Stimulated activated CD4-positive, alpha-beta T cell treated with anti-CD3 and anti-CD28 coated beads, TNF-alpha, amount 100 ng/mL, for 24 hours (primary cell): ENCODE results near the gene OR9Q1.

Experiments used
- DNase-seq, 3 experiments: peaks; one replicate each; pipeline ENCODE4 v3.0.0-alpha.2; 2020; ENCODE audit warnings: low read depth in 3 of 3

OR9Q1 gene

GRCh38 chr11:58030653-58031052 lies 7.0 kb downstream of the OR9Q1 start, which contains the start of gene OR6Q1:
Gene OR6Q1, plus strand, starts transcription at chr11:58030953. Its CDS starts 0 bp downstream, at chr11:58030953.
- no peak for DNase-seq

GRCh38 chr11:58034471-58034870 lies 10.8 kb downstream of the OR9Q1 start:
- no peak for DNase-seq

GRCh38 chr11:58039589-58039988 lies 15.9 kb downstream of the OR9Q1 start:
- no peak for DNase-seq

- DNase-seq: no peak
These were observed 19.7 kb downstream of the OR9Q1 start for GRCh38 chr11:58043379-58043778.

GRCh38 chr11:58046231-58046630 lies 22.6 kb downstream of the OR9Q1 start:
- DNase-seq: no peak

GRCh38 chr11:58047818-58048217 lies 24.1 kb downstream of the OR9Q1 start:
- DNase-seq: no peak

- DNase-seq: no peak
These were observed 32.2 kb downstream of the OR9Q1 start for GRCh38 chr11:58055806-58056401.

GRCh38 chr11:58057481-58057880 lies 33.8 kb downstream of the OR9Q1 start:
- no peak for DNase-seq

GRCh38 chr11:58058276-58059006 lies 34.8 kb downstream of the OR9Q1 start:
- DNase-seq: no peak

GRCh38 chr11:58059007-58059350 lies 35.3 kb downstream of the OR9Q1 start:
- DNase-seq: no peak

- DNase-seq: no peak
These were observed 36.9 kb downstream of the OR9Q1 start for GRCh38 chr11:58060535-58060934.

- DNase-seq: no peak
These were observed 37.4 kb downstream of the OR9Q1 start for GRCh38 chr11:58060939-58061672.

GRCh38 chr11:58061813-58062212 lies 38.1 kb downstream of the OR9Q1 start:
- DNase-seq: no peak

GRCh38 chr11:58067685-58068084 lies 44.0 kb downstream of the OR9Q1 start:
- DNase-seq: no peak

GRCh38 chr11:58068655-58069054 lies 45.0 kb downstream of the OR9Q1 start:
- DNase-seq: no peak

- no peak for DNase-seq
These were observed 46.9 kb downstream of the OR9Q1 start for GRCh38 chr11:58070585-58070984.

- no peak for DNase-seq
These were observed 52.1 kb downstream of the OR9Q1 start for GRCh38 chr11:58075781-58076180.

GRCh38 chr11:58086528-58086927 lies 62.8 kb downstream of the OR9Q1 start:
- no peak for DNase-seq

GRCh38 chr11:58097437-58097836 lies 73.8 kb downstream of the OR9Q1 start:
- no peak for DNase-seq

- no peak for DNase-seq
These were observed 97.4 kb downstream of the OR9Q1 start for GRCh38 chr11:58121096-58121495.

GRCh38 chr11:58125469-58125868 lies 101.8 kb downstream of the OR9Q1 start, which contains the start of gene OR9I1:
Gene OR9I1, minus strand, starts transcription at chr11:58125530. Its CDS starts 6,086 bp downstream, at chr11:58119444.
- no peak for DNase-seq

- DNase-seq: no peak
These were observed 103.7 kb downstream of the OR9Q1 start for GRCh38 chr11:58127350-58127749.
